WTC11 (cell line): ENCODE results near the gene BMP2K. TPM values are rescaled to one million over a fixed set of nuclear protein-coding genes. Genes with fewer than 3 reads are reported as not detected.

Experiments
- ATAC-seq: fragments of 200-7000 bp; cut with Tn5 transposase; 2 replicates; pipeline ENCODE4 v1.10.0; 2021; ENCODE audit warnings: mild to moderate bottlenecking, moderate library complexity
- CTCF ChIA-PET: fragments of 300-600 bp; sonication (Branson Sonifier 250); formaldehyde crosslinking; loops from one replicate; lab custom pipeline; 2021; ENCODE audit warnings: antibody characterized with exemption; lab: Charles Lee
- POLR2A ChIA-PET: fragments of 350-600 bp; sonication (Branson Sonifier 250); formaldehyde crosslinking; loops from one replicate; lab custom pipeline; 2021; ENCODE audit warnings: antibody characterized with exemption; lab: Charles Lee
- DNase-seq: peaks from one replicate; pipeline ENCODE4 v3.0.0; 2021; ENCODE audit warnings: low spot score
- H3K27ac Mint-ChIP-seq: 2 replicates; pipeline ENCODE4 v1.8.0; 2021; ENCODE audit warnings: mixed read lengths
- H3K27me3 Mint-ChIP-seq: 2 replicates; pipeline ENCODE4 v1.8.0; 2021; ENCODE audit warnings: low read depth, mild to moderate bottlenecking, moderate library complexity, mixed read lengths
- H3K36me3 Mint-ChIP-seq: 2 replicates; pipeline ENCODE4 v1.8.0; 2021; ENCODE audit warnings: mixed read lengths
- H3K4me1 Mint-ChIP-seq: 2 replicates; pipeline ENCODE4 v1.8.0; 2022; ENCODE audit warnings: mixed read lengths
- H3K4me3 Mint-ChIP-seq: 2 replicates; pipeline ENCODE4 v1.8.0; 2021; ENCODE audit warnings: mild to moderate bottlenecking, moderate library complexity, mixed read lengths
- H3K9me3 Mint-ChIP-seq: 2 replicates; pipeline ENCODE4 v1.8.0; 2021; ENCODE audit warnings: mixed read lengths
- EMX1 ChIP-seq: fragments of 250-450 bp; sonication (Bioruptor Pico); IDR thresholded peaks from 2 replicates; pipeline ENCODE4 v1.8.0; 2021; ENCODE audit warnings: mild to moderate bottlenecking
- ETV6 ChIP-seq: sonication (generic); formaldehyde crosslinking; IDR thresholded peaks from 2 replicates; pipeline ENCODE4 v1.8.1; 2022; ENCODE audit warnings: mild to moderate bottlenecking, missing genetic modification reagents
- FOXJ3 ChIP-seq: sonication (generic); formaldehyde crosslinking; IDR thresholded peaks from 2 replicates; pipeline ENCODE4 v1.9.0; 2021; ENCODE audit warnings: missing genetic modification reagents, mild to moderate bottlenecking, borderline replicate concordance
- FOXP1 ChIP-seq: sonication (generic); formaldehyde crosslinking; IDR thresholded peaks from 2 replicates; pipeline ENCODE4 v1.8.0; 2022; ENCODE audit warnings: missing genetic modification reagents, mild to moderate bottlenecking, moderate library complexity, borderline replicate concordance
- HMGA2 ChIP-seq: fragments of 250-450 bp; sonication (Bioruptor Pico); IDR thresholded peaks from 2 replicates; pipeline ENCODE4 v1.4.0; 2021; ENCODE audit warnings: mild to moderate bottlenecking, moderate library complexity
- MXD4 ChIP-seq: fragments of 250-450 bp; sonication (Bioruptor Pico); IDR thresholded peaks from 2 replicates; pipeline ENCODE4 v1.8.0; 2021; ENCODE audit warnings: mild to moderate bottlenecking, moderate library complexity, borderline replicate concordance
- NFYB ChIP-seq: sonication (generic); formaldehyde crosslinking; conservative IDR thresholded peaks from 2 replicates; pipeline ENCODE4 v1.8.0; 2022; ENCODE audit warnings: low read depth, missing genetic modification reagents
- NR2C2 ChIP-seq: sonication (generic); formaldehyde crosslinking; IDR thresholded peaks from 2 replicates; pipeline ENCODE4 v1.8.0; 2022; ENCODE audit warnings: mild to moderate bottlenecking, missing genetic modification reagents
- PRRX2 ChIP-seq: fragments of 250-450 bp; sonication (Bioruptor Pico); IDR thresholded peaks from 2 replicates; pipeline ENCODE4 v1.8.0; 2021; ENCODE audit warnings: mild to moderate bottlenecking
- SMAD4 ChIP-seq: sonication (generic); formaldehyde crosslinking; IDR thresholded peaks from 2 replicates; pipeline ENCODE4 v1.8.0; 2022; ENCODE audit warnings: mild to moderate bottlenecking, missing genetic modification reagents
- SP1 ChIP-seq: sonication (generic); formaldehyde crosslinking; conservative IDR thresholded peaks from 2 replicates; pipeline ENCODE4 v1.8.1; 2022; ENCODE audit warnings: missing genetic modification reagents
- ZBTB21 ChIP-seq: sonication (generic); formaldehyde crosslinking; IDR thresholded peaks from 2 replicates; pipeline ENCODE4 v1.8.1; 2023; ENCODE audit warnings: mild to moderate bottlenecking, missing genetic modification reagents, borderline replicate concordance
- ZNF263 ChIP-seq: sonication (generic); formaldehyde crosslinking; IDR thresholded peaks from 2 replicates; pipeline ENCODE4 v1.8.1; 2022; ENCODE audit warnings: low read depth, mild to moderate bottlenecking, moderate library complexity, missing genetic modification reagents
- total RNA-seq: library from RNA; stranded (reverse); gene quantifications from 3 replicates; pipeline ENCODE4 v1.2.3, GENCODE V29; 2021
- TF ChIP-seq, protein P1 (sequence below): sonication (generic); formaldehyde crosslinking; IDR thresholded peaks from 2 replicates; pipeline ENCODE4 v1.8.1; 2022; ENCODE audit warnings: mild to moderate bottlenecking, moderate library complexity, missing genetic modification reagents
- TF ChIP-seq, protein P2 (sequence below): sonication (generic); formaldehyde crosslinking; IDR thresholded peaks from 2 replicates; pipeline ENCODE4 v1.8.0; 2023; ENCODE audit warnings: missing genetic modification reagents
- TF ChIP-seq, protein P3 (sequence below): sonication (generic); formaldehyde crosslinking; IDR thresholded peaks from 2 replicates; pipeline ENCODE4 v1.8.1; 2022; ENCODE audit warnings: missing genetic modification reagents, borderline replicate concordance
- TF ChIP-seq, protein P4 (sequence below): fragments of 250-450 bp; sonication (Bioruptor Pico); IDR thresholded peaks from 2 replicates; pipeline ENCODE4 v1.9.0; 2021; ENCODE audit warnings: mild to moderate bottlenecking
- TF ChIP-seq, protein P5 (sequence below): sonication (generic); formaldehyde crosslinking; IDR thresholded peaks from 2 replicates; pipeline ENCODE4 v1.8.1; 2023; ENCODE audit warnings: mild to moderate bottlenecking, missing genetic modification reagents, moderate library complexity
- TF ChIP-seq, protein P6 (sequence below): fragments of 250-450 bp; sonication (Bioruptor Pico); IDR thresholded peaks from 2 replicates; pipeline ENCODE4 v1.8.0; 2021; ENCODE audit warnings: mild to moderate bottlenecking
- TF ChIP-seq, protein P7 (sequence below): sonication (generic); formaldehyde crosslinking; IDR thresholded peaks from 2 replicates; pipeline ENCODE4 v1.8.0; 2022; ENCODE audit warnings: missing genetic modification reagents
- TF ChIP-seq, protein P8 (sequence below): sonication (generic); formaldehyde crosslinking; IDR thresholded peaks from 2 replicates; pipeline ENCODE4 v1.8.0; 2023; ENCODE audit warnings: missing genetic modification reagents, mild to moderate bottlenecking, borderline replicate concordance

Gene BMP2K
- total RNA-seq, 1 experiment from 2014 or later: 19.9 TPM

DNA sequence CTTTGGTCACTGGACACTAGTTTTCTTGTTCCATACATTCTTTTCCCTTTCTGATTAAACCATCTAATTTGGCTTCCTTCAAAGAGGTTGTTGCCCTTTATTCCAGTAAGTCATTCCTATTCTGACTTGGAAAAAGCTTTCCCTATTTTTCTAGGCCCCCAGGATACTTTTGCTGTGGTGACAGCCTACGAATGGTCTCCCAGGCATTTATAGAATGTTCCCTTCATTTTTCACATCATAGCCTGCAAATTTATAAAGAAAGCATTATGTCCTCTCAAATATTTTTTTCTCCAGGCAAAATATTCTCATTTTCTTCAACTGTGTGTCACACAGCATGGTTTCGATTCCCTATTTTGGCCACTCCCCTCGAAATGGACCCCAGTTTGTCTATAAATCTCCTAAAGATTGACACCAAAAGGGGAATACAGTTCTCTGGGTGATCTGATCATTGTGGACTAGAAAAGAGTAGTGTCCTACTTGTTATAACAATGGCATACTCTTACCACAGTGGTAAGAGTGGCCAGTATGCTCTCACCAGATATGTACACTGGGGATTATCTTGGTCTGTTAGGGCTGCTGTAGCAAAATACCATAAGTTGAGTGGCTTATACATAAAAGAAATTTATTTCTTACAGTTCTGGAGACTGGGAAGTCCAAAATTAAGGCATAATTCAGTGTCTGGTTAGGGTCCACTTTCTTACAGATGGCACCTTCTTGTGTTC, 41.5 kb upstream of the BMP2K start (continued):
- TF ChIP-seq ZBTB21 (CRISPR knock-in tag) (no peak), NFYB (no peak), EMX1 (CRISPR knock-in tag) (no peak), MXD4 (no peak), PRRX2 (no peak), NR2C2 (CRISPR knock-in tag) (no peak)
- TF ChIP-seq, protein P1, sequence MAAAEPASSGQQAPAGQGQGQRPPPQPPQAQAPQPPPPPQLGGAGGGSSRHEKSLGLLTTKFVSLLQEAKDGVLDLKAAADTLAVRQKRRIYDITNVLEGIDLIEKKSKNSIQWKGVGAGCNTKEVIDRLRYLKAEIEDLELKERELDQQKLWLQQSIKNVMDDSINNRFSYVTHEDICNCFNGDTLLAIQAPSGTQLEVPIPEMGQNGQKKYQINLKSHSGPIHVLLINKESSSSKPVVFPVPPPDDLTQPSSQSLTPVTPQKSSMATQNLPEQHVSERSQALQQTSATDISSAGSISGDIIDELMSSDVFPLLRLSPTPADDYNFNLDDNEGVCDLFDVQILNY (CRISPR knock-in tag): no peak

DNA sequence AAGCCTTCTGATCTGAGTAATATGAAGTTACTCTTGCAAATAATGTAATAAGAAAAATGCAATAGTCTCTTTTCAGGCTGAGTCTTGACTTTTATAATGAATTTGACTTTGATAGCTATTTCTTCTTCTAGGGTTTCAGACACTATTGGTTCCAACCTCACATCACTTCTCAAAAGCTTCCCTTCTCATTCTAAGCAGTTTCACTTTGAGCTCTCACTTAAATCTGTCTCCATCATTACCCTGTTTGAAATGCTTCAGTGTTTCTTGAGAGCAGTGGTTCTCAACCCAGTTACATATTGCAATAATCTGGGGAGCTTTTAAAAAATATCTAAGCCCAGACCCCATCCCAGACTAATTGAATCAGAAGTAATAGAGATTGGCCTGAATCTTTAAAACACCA, 40.5 kb upstream of the BMP2K start:
- Mint-ChIP-seq H3K27ac (no peak overlapping the region), H3K36me3 (no peaks in the 10 kb centered on the region), H3K9me3 (no peaks in the 10 kb centered on the region), H3K4me3 (no peak overlapping the region), H3K27me3 (no peaks in the 10 kb centered on the region), H3K4me1 (no peaks in the 10 kb centered on the region)
- no peak for ATAC-seq
- TF ChIP-seq ZNF263 (CRISPR knock-in tag) (no peak), SP1 (CRISPR knock-in tag) (no peak), SMAD4 (CRISPR knock-in tag) (no peak), ETV6 (CRISPR knock-in tag) (no peak), MXD4 (no peak), NFYB (no peak), FOXJ3 (CRISPR knock-in tag) (no peak), PRRX2 (no peak), FOXP1 (CRISPR knock-in tag) (no peak), HMGA2 (CRISPR knock-in tag) (no peak)
- TF ChIP-seq, protein P2, sequence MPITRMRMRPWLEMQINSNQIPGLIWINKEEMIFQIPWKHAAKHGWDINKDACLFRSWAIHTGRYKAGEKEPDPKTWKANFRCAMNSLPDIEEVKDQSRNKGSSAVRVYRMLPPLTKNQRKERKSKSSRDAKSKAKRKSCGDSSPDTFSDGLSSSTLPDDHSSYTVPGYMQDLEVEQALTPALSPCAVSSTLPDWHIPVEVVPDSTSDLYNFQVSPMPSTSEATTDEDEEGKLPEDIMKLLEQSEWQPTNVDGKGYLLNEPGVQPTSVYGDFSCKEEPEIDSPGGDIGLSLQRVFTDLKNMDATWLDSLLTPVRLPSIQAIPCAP (CRISPR knock-in tag): no peak
- TF ChIP-seq, protein P3, sequence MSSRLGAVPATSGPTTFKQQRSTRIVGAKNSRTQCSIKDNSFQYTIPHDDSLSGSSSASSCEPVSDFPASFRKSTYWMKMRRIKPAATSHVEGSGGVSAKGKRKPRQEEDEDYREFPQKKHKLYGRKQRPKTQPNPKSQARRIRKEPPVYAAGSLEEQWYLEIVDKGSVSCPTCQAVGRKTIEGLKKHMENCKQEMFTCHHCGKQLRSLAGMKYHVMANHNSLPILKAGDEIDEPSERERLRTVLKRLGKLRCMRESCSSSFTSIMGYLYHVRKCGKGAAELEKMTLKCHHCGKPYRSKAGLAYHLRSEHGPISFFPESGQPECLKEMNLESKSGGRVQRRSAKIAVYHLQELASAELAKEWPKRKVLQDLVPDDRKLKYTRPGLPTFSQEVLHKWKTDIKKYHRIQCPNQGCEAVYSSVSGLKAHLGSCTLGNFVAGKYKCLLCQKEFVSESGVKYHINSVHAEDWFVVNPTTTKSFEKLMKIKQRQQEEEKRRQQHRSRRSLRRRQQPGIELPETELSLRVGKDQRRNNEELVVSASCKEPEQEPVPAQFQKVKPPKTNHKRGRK (CRISPR knock-in tag): no peak
- TF ChIP-seq, protein P4, sequence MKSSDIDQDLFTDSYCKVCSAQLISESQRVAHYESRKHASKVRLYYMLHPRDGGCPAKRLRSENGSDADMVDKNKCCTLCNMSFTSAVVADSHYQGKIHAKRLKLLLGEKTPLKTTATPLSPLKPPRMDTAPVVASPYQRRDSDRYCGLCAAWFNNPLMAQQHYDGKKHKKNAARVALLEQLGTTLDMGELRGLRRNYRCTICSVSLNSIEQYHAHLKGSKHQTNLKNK (CRISPR knock-in tag): no peak
- TF ChIP-seq, protein P5, sequence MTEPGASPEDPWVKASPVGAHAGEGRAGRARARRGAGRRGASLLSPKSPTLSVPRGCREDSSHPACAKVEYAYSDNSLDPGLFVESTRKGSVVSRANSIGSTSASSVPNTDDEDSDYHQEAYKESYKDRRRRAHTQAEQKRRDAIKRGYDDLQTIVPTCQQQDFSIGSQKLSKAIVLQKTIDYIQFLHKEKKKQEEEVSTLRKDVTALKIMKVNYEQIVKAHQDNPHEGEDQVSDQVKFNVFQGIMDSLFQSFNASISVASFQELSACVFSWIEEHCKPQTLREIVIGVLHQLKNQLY (CRISPR knock-in tag): no peak
- TF ChIP-seq, protein P6, sequence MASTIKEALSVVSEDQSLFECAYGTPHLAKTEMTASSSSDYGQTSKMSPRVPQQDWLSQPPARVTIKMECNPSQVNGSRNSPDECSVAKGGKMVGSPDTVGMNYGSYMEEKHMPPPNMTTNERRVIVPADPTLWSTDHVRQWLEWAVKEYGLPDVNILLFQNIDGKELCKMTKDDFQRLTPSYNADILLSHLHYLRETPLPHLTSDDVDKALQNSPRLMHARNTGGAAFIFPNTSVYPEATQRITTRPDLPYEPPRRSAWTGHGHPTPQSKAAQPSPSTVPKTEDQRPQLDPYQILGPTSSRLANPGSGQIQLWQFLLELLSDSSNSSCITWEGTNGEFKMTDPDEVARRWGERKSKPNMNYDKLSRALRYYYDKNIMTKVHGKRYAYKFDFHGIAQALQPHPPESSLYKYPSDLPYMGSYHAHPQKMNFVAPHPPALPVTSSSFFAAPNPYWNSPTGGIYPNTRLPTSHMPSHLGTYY (CRISPR knock-in tag): no peak
- TF ChIP-seq, protein P7, sequence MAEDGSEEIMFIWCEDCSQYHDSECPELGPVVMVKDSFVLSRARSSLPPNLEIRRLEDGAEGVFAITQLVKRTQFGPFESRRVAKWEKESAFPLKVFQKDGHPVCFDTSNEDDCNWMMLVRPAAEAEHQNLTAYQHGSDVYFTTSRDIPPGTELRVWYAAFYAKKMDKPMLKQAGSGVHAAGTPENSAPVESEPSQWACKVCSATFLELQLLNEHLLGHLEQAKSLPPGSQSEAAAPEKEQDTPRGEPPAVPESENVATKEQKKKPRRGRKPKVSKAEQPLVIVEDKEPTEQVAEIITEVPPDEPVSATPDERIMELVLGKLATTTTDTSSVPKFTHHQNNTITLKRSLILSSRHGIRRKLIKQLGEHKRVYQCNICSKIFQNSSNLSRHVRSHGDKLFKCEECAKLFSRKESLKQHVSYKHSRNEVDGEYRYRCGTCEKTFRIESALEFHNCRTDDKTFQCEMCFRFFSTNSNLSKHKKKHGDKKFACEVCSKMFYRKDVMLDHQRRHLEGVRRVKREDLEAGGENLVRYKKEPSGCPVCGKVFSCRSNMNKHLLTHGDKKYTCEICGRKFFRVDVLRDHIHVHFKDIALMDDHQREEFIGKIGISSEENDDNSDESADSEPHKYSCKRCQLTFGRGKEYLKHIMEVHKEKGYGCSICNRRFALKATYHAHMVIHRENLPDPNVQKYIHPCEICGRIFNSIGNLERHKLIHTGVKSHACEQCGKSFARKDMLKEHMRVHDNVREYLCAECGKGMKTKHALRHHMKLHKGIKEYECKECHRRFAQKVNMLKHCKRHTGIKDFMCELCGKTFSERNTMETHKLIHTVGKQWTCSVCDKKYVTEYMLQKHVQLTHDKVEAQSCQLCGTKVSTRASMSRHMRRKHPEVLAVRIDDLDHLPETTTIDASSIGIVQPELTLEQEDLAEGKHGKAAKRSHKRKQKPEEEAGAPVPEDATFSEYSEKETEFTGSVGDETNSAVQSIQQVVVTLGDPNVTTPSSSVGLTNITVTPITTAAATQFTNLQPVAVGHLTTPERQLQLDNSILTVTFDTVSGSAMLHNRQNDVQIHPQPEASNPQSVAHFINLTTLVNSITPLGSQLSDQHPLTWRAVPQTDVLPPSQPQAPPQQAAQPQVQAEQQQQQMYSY: no peak
- TF ChIP-seq, protein P8, sequence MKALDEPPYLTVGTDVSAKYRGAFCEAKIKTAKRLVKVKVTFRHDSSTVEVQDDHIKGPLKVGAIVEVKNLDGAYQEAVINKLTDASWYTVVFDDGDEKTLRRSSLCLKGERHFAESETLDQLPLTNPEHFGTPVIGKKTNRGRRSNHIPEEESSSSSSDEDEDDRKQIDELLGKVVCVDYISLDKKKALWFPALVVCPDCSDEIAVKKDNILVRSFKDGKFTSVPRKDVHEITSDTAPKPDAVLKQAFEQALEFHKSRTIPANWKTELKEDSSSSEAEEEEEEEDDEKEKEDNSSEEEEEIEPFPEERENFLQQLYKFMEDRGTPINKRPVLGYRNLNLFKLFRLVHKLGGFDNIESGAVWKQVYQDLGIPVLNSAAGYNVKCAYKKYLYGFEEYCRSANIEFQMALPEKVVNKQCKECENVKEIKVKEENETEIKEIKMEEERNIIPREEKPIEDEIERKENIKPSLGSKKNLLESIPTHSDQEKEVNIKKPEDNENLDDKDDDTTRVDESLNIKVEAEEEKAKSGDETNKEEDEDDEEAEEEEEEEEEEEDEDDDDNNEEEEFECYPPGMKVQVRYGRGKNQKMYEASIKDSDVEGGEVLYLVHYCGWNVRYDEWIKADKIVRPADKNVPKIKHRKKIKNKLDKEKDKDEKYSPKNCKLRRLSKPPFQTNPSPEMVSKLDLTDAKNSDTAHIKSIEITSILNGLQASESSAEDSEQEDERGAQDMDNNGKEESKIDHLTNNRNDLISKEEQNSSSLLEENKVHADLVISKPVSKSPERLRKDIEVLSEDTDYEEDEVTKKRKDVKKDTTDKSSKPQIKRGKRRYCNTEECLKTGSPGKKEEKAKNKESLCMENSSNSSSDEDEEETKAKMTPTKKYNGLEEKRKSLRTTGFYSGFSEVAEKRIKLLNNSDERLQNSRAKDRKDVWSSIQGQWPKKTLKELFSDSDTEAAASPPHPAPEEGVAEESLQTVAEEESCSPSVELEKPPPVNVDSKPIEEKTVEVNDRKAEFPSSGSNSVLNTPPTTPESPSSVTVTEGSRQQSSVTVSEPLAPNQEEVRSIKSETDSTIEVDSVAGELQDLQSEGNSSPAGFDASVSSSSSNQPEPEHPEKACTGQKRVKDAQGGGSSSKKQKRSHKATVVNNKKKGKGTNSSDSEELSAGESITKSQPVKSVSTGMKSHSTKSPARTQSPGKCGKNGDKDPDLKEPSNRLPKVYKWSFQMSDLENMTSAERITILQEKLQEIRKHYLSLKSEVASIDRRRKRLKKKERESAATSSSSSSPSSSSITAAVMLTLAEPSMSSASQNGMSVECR (CRISPR knock-in tag): no peak
- CTCF ChIA-PET: no interaction called here
- no peak for DNase-seq
- POLR2A ChIA-PET: interaction anchor here (1.1 kb wide), 1 partner anchor 9 kb away, joined by 3 read pairs; no protein-coding TSS in a partner anchor
